ENCODE results near the gene CCBE1.
"Not testable (repeated sequence)": the region's sequence is repeated elsewhere in the genome, so short reads cannot be mapped to it uniquely, and the experiment has no call there.

CCBE1 gene

DNA sequence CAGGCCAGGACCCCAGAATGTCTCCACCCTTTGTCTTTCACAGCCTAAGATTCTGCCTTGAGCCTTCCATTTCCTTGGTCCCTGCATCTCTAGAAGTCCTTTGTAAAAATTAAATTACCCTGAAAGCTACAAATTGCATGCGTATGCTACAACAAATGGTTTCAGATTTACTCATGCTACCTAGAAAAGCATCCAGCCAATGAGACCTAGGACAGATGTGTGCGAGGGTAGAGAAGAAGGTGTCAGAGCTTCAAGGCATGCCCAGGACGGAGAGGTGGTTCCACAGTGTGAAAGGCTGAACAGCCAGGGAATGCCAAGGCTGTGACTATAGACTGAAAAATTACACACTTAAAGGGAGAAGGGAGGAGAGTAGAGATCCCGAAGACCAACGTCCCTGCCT, 40.2 kb downstream of the CCBE1 start:
- no peak for DNase-seq

DNA sequence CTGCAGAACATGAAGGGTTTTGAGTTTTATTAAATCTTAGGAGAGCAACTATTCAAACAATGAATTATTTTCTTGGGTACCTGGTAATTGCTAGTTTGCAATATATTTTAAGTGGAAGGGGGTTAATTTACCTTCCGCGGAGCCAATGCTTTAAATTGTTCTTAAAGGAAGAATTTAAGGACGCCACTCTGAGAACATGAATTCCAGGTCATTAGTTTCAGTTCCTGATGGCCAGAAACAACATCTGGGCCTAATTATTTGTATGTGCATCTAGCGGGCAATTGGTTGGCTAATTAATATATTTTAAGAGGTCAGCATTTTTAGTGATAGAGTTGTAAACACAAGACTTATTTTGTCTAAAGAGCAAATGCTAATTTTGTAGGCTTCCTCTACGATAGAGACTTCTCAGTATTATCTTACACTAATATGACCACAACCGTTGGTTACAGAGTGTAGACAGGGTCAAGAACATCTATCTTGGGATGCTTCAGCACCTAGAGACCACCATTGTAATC, 40.8 kb downstream of the CCBE1 start:
- no peak for DNase-seq

- no peak for DNase-seq
Measured at GRCh38 chr18:59655676-59656075, 41.5 kb downstream of the CCBE1 start.

GRCh38 chr18:59651071-59651470, 46.2 kb downstream of the CCBE1 start:
- DNase-seq = no peak

- DNase-seq = no peak
Measured at GRCh38 chr18:59650266-59650820, 46.9 kb downstream of the CCBE1 start.

DNA sequence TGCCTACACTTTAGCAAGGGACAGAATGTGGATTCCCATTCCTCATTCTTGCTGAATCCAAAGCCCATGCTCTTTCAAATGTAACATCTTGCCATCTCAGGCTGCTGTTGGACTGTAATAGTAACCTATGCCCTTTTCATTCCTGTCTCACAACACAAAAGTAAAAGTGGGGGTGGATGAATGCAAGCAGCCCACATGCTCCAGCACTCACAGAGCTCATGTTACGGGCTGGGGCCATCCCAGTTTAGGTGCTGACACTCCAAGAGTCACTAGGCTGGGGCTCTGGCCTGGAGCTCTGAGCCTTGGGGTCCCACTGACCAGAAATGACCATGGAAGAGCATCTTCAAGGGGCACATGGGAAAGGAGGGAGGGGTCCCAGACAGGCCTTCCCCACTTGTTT, 47.6 kb downstream of the CCBE1 start:
- DNase-seq = no peak

DNA sequence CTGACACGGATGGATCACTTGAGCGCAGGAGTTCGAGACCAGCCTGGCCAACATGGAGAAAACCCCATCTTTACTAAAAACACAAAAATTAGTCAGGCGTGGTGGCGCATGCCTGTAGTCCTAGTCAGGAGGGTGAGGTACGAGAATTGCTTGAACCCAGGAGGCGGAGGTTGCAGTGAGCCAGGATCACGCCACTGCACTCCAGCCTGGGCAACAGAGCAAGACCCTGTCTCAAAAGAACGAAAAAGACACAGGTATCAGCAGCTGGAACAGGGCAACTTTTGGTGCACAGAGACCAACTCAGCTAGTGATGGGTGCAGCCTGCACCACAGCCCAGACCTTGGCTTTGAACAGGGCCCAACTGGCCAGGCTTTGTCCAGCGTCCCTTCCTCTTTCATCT, 48.8 kb downstream of the CCBE1 start:
- not testable (repeated sequence) for DNase-seq

- no peak for DNase-seq
Measured at GRCh38 chr18:59646963-59647307, 50.3 kb downstream of the CCBE1 start.

- no peak for DNase-seq
Measured at GRCh38 chr18:59646228-59646962, 50.8 kb downstream of the CCBE1 start.

DNA sequence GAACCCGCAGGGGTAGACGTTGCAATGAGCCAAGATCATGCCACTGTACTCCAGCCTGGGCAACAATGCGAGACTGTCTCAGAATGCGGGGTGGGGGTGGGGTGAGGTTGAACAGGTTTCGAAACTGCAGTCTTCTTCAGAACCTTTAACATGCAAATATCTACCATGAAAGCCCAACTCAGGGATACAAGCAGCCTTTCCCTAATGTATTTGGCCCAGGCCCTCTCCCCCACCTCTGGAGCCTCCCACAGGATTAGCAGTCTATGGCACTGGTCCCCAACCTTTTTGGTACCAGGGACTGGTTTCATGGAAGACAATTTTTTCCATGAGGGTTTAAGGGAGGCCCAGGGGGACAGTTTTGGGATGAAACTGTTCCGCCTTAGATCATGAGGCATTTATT, 53.5 kb downstream of the CCBE1 start:
- DNase-seq = no peak

DNA sequence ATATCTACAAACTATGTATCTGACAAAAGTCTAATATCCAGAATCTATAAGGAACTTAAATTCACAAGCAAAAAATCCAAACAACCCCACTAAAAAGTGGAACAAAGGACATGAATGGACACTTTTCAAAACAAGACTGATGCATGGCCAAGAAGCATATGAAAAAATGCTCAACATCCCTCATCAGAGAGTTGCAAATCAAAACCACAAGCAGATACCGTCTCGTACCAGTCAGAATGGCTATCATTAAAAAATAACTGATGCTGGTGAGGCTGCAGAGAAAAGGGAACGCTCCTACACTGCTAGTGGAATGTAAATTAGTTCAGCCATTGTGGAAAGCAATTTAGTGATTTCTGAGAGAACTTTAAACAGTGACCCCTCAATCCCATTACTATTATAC, 56.5 kb downstream of the CCBE1 start:
- DNase-seq = no peak

GRCh38 chr18:59639821-59640220, 57.4 kb downstream of the CCBE1 start:
- no peak for DNase-seq

DNA sequence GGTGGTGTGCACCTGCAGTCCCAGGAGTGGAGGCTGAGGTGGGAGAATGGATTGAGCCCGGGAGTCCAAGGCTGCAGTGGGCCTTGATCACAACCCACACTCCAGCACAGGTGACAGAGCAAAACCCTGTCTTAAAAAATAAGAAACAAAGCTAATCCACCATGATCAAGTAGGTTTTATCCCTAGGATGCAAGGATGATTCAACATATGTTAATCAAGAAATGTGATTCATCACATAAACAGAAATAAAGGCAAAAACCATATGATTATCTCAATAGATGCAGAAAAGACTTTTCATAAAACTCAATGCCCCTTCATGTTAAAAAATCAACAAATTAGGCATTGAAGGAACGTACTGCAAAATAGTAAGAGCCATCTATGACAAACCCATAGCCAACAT, 58.1 kb downstream of the CCBE1 start:
- DNase-seq = no peak

DNA sequence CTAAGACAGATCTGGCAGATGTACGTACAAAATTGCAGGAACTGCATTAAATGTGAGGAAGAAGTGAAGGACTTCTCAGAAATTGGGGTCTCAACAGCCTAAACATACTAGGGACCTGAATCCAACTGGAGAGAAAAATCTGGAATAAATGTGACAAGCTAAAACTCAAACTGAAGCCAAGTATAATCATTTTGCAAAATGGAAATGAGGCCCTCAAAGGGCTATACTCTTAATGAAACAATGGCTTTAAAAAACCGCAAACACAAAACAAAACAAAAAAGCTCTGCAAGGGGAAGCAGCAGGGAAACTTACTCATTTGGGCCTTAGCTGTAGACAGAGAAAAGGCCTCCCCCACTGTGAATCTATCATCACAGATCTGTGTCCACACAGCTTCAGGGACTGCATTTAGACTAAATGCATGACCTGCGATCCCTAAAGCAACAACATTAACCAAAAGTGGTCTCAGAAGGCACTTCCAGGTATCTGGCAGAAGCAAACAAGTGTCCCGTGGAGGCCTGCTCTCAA, 63.2 kb downstream of the CCBE1 start:
- DNase-seq = no peak

DNA sequence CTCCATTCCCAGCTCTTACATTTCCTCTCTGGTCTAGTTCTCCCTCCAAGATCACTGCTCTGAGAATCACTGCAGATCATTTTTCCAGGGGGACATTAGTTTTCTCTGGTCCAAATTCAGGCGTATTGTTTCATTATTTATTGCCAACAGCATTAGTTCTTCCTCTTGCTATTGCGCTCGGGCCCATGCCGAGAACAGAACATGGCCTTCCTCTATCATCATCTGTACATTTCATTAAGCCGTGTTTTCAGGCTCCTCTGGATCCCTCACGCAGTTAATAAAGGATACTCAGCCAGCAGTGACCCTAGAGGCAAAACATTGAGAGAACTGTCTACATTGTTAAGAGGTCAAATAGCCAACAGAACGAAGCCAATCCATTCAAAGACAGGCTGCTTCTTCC, 63.9 kb downstream of the CCBE1 start:
- no peak for DNase-seq

GRCh38 chr18:59631583-59632181, 65.5 kb downstream of the CCBE1 start:
- DNase-seq = no peak

GRCh38 chr18:59629894-59630293, 67.3 kb downstream of the CCBE1 start:
- DNase-seq = no peak

DNA sequence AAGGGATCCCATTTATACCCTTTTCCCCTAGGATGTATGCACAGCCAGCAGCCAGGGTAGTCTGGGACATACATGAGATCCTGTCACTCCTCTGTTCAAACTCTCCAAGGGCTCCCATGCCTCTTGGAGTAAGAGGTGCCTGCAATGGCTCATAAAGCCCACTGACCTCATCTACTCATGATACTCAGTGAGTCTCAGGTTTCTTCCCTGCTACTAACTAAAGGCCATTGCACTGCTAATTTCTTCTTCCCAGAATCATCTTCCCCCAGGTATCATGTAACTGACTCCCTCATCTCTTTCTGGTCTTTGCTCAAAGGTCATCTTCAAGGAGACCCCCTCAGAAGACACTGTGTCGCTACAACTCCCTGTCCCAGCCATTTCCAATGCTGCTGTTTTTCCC, 68.2 kb downstream of the CCBE1 start:
- DNase-seq = no peak

- no peak for DNase-seq
Measured at GRCh38 chr18:59627414-59627813, 69.8 kb downstream of the CCBE1 start.

GRCh38 chr18:59624369-59624765, 72.9 kb downstream of the CCBE1 start:
- no peak for DNase-seq

GRCh38 chr18:59623456-59624368, 73.5 kb downstream of the CCBE1 start:
- no peak for DNase-seq

DNA sequence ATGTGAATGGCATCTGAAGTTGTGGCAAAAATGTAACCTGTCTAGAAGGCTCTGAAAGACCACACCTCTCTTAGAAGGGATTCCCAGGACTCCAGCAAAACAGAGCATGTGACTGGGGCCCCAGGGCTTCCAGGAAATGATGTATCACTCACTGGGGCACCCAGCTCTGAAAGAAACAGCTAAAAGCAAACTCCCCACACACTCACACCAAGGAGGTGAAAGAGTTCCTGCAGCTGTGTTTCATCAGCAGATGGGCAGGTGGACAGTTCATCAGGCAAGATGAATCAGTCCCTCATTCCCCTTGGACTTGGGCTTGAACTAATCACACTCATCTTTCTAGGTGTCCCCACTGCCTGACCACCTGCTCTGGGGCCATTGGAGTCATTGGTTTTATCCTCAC, 76.2 kb downstream of the CCBE1 start:
- no peak for DNase-seq

All from nucleus accumbens (tissue), 56 donors.